ENCODE measurements around the gene SEC14L5.

- TF ChIP-seq CTCF (IDR thresholded peaks at IDR 0.05; ENCODE audit: low read length): no peak
- no peak for TF ChIP-seq EZH2 (optimal IDR thresholded peaks at IDR 0.05; ENCODE audit: low read depth, low read length)
Measured at GRCh38 chr16:5016967-5017677, 59.0 kb downstream of the SEC14L5 start.

Data from MM.1S (cell line).